GM04503 (cell line): ENCODE data around the gene RUSC1.
"Not testable (repeated sequence)": the region's sequence is repeated elsewhere in the genome, so short reads cannot be mapped to it uniquely, and the experiment has no call there.

Experiments
- DNase-seq: peaks from one replicate; pipeline ENCODE4 v3.0.0-alpha.2; 2012; ENCODE audit warnings: low read depth

The RUSC1 gene

GRCh38 chr1:155320661-155321617 is at the start of gene RUSC1:
RUSC1 (plus strand) TSS chr1:155320894; CDS start chr1:155321774, 880 bp downstream.
- DNase-seq: no peak

GRCh38 chr1:155272466-155273342 is 48.0 kb upstream of the RUSC1 start:
- no peak for DNase-seq

- DNase-seq: no peak
These were observed 47.1 kb upstream of the RUSC1 start, which contains the start of gene CLK2 for GRCh38 chr1:155273343-155274245. CLK2 (minus strand) TSS chr1:155273504; CDS start chr1:155270977, 2,527 bp downstream.

- DNase-seq: no peak
These were observed 43.4 kb upstream of the RUSC1 start, which contains the start of gene HCN3 for GRCh38 chr1:155277070-155277901. HCN3 (plus strand) TSS chr1:155277463; CDS start chr1:155277591, 128 bp downstream.

GRCh38 chr1:155277902-155278688 is 42.6 kb upstream of the RUSC1 start:
- DNase-seq: no peak

- no peak for DNase-seq
These were observed 42.0 kb upstream of the RUSC1 start for GRCh38 chr1:155278689-155279160.

GRCh38 chr1:155279268-155279667 is 41.4 kb upstream of the RUSC1 start:
- no peak for DNase-seq

GRCh38 chr1:155282488-155283091 is 38.1 kb upstream of the RUSC1 start:
- no peak for DNase-seq

- no peak for DNase-seq
These were observed 36.2 kb upstream of the RUSC1 start for GRCh38 chr1:155284476-155284875.

- no peak for DNase-seq
These were observed 35.6 kb upstream of the RUSC1 start for GRCh38 chr1:155285063-155285462.

GRCh38 chr1:155285631-155286044 is 35.1 kb upstream of the RUSC1 start:
- no peak for DNase-seq

GRCh38 chr1:155286544-155286943 is 34.1 kb upstream of the RUSC1 start:
- no peak for DNase-seq

- DNase-seq: no peak
These were observed 32.6 kb upstream of the RUSC1 start for GRCh38 chr1:155287987-155288543.

GRCh38 chr1:155291006-155291405 is 29.7 kb upstream of the RUSC1 start:
- DNase-seq: not testable (repeated sequence)

GRCh38 chr1:155293086-155293749 is 27.5 kb upstream of the RUSC1 start:
- DNase-seq: no peak

- no peak for DNase-seq
These were observed 26.0 kb upstream of the RUSC1 start for GRCh38 chr1:155294520-155295182.

- no peak for DNase-seq
These were observed 25.3 kb upstream of the RUSC1 start for GRCh38 chr1:155295183-155295941.
